CD4-positive, alpha-beta T cell (primary cell): Measurements from ENCODE around the gene PHLDA2. TPM values are rescaled to one million over a fixed set of nuclear protein-coding genes. Genes with fewer than 3 reads are reported as not detected.

Experiments used
- ATAC-seq: fragments of 200-7000 bp; cut with Tn5 transposase; one replicate; pipeline ENCODE4 v1.10.0; 2022; ENCODE audit warnings: mild to moderate bottlenecking; ENCODE audit not compliant: poor library complexity
- CTCF ChIA-PET: fragments of 350-600 bp; sonication (Branson Sonifier 250); formaldehyde crosslinking; loops from one replicate; lab custom pipeline; 2021; ENCODE audit warnings: antibody characterized with exemption, inconsistent platforms; lab: Charles Lee
- POLR2A ChIA-PET: fragments of 350-600 bp; sonication (Branson Sonifier 250); formaldehyde crosslinking; loops from one replicate; lab custom pipeline; 2021; ENCODE audit warnings: antibody characterized with exemption, inconsistent platforms; lab: Charles Lee
- DNase-seq, 14 experiments: peaks; one replicate each; pipeline ENCODE4 v3.0.0-alpha.2; 2013 to 2020; ENCODE audit warnings: mixed read lengths in 2 of 14
- H3K27ac ChIP-seq, 2 donors: one replicate each; pipeline versions ENCODE4 v1.5.1 to v1.7.0; 2013; ENCODE audit warnings: low read length in 2 of 2, low read depth in 1 of 2, mild to moderate bottlenecking in 1 of 2
- H3K27me3 ChIP-seq, 2 experiments: 1 replicate in 1 of 2; 2 replicates in 1 of 2; pipeline versions ENCODE4 v1.6.1 to v1.7.0; 2013; ENCODE audit warnings: low read length in 2 of 2, control low read depth in 1 of 2, mild to moderate bottlenecking in 1 of 2, moderate library complexity in 1 of 2; ENCODE audit not compliant: insufficient read depth in 2 of 2, control insufficient read depth in 1 of 2
- H3K36me3 ChIP-seq: one replicate; pipeline ENCODE4 v1.6.1; 2013; ENCODE audit warnings: low read length, control low read depth; ENCODE audit not compliant: insufficient read depth
- H3K4me1 ChIP-seq: one replicate; pipeline ENCODE4 v1.6.1; 2013; ENCODE audit warnings: low read length, control low read depth; ENCODE audit not compliant: insufficient read depth
- H3K4me3 ChIP-seq: one replicate; pipeline ENCODE4 v1.5.1; 2013; ENCODE audit warnings: mild to moderate bottlenecking, low read length, moderate library complexity
- H3K9me3 ChIP-seq, 2 experiments: 1 replicate in 1 of 2; 2 replicates in 1 of 2; pipeline versions ENCODE4 v1.6.1 to v1.7.0; 2013; ENCODE audit warnings: low read length in 2 of 2, mild to moderate bottlenecking in 2 of 2, control low read depth in 1 of 2, moderate library complexity in 1 of 2; ENCODE audit not compliant: control insufficient read depth in 1 of 2, insufficient read depth in 1 of 2
- H3K27ac Mint-ChIP-seq: one replicate; pipeline ENCODE4 v1.8.0; 2020; ENCODE audit warnings: mixed read lengths
- H3K27me3 Mint-ChIP-seq: one replicate; pipeline ENCODE4 v1.8.0; 2021; ENCODE audit warnings: mixed read lengths
- H3K36me3 Mint-ChIP-seq: one replicate; pipeline ENCODE4 v1.8.0; 2021; ENCODE audit warnings: low read depth, mixed read lengths
- H3K4me1 Mint-ChIP-seq: one replicate; pipeline ENCODE4 v1.8.0; 2021; ENCODE audit warnings: low read depth, mixed read lengths
- H3K4me3 Mint-ChIP-seq: one replicate; pipeline ENCODE4 v1.8.0; 2020; ENCODE audit warnings: mild to moderate bottlenecking, mixed read lengths
- H3K9me3 Mint-ChIP-seq: one replicate; pipeline ENCODE4 v1.8.0; 2020; ENCODE audit warnings: mixed read lengths
- intact Hi-C, 2 experiments: fragments of 100-400 bp; cut with DNase I in 1 of 2; cut with micrococcal nuclease in 1 of 2; formaldehyde crosslinking; loops; one replicate each; pipeline versions ENCODE4 v1.15.1 to v1.9.0; 2023 to 2025; cut with DNase I, micrococcal nuclease
- total RNA-seq, 174 experiments: library from RNA in 2 of 174; stranded (reverse) in 2 of 174; gene quantifications; one replicate each; pipeline ENCODE4 v1.2.3 and lab custom pipeline; 2021 to 2026
- TF ChIP-seq, protein P1 (sequence below): fragments of 200-600 bp; IDR thresholded peaks from one replicate; pipeline ENCODE4 v1.8.0; 2022; ENCODE audit warnings: antibody characterized with exemption, mild to moderate bottlenecking

The PHLDA2 gene
- total RNA-seq, 2 experiments from 2014 or later, result 1.1 to 1.3 TPM

DNA sequence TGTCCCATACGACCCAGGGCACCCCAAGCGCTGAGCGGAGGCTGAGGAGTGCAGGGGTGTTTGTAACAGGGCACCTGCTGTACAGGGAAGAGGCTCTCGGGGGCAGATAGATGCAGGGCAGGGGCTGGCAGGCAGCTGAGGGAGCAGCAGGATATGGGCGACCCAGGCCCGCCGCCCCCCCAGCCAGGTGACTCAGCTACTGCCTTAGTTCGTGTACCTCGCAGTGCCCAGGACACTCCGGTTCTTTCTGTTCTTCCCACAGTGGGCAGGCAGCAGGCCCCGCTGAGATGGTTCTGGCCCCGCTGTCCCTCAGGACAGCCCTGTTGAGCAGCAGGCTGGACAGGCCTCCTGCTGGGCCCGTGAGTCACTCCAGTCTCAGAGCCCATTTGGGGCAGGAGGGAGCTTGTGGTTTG is 16.2 kb downstream of the PHLDA2 start:
- intact Hi-C loops, result no loop called here
- Histone ChIP-seq H3K9me3 (no peaks in the 10 kb centered on the region), H3K36me3 (no peaks in the 10 kb centered on the region), H3K4me1 (peaks cover 17% of the 10 kb centered on the region), H3K27ac (no peak overlapping the region), H3K27me3 (no peaks in the 10 kb centered on the region), H3K4me3 (no peak overlapping the region)
- no peaks in the 10 kb centered on the region for H3K9me3 Mint-ChIP-seq
- no peaks in the 10 kb centered on the region for H3K27me3 Mint-ChIP-seq
- H3K4me1 Mint-ChIP-seq, result peaks cover 12% of the 10 kb centered on the region
- H3K4me3 Mint-ChIP-seq, result no peak overlapping the region
- no peaks in the 10 kb centered on the region for H3K36me3 Mint-ChIP-seq
- ATAC-seq, result no peak
- no peak overlapping the region for H3K27ac Mint-ChIP-seq
- POLR2A ChIA-PET, result no interaction called here
- DNase-seq, result no peak
- CTCF ChIA-PET, result interaction anchor here (1.1 kb wide), 1 partner anchor 21 kb away, joined by 4 read pairs; no protein-coding TSS in a partner anchor
- TF ChIP-seq, protein P1, sequence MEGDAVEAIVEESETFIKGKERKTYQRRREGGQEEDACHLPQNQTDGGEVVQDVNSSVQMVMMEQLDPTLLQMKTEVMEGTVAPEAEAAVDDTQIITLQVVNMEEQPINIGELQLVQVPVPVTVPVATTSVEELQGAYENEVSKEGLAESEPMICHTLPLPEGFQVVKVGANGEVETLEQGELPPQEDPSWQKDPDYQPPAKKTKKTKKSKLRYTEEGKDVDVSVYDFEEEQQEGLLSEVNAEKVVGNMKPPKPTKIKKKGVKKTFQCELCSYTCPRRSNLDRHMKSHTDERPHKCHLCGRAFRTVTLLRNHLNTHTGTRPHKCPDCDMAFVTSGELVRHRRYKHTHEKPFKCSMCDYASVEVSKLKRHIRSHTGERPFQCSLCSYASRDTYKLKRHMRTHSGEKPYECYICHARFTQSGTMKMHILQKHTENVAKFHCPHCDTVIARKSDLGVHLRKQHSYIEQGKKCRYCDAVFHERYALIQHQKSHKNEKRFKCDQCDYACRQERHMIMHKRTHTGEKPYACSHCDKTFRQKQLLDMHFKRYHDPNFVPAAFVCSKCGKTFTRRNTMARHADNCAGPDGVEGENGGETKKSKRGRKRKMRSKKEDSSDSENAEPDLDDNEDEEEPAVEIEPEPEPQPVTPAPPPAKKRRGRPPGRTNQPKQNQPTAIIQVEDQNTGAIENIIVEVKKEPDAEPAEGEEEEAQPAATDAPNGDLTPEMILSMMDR, result no peak

DNA sequence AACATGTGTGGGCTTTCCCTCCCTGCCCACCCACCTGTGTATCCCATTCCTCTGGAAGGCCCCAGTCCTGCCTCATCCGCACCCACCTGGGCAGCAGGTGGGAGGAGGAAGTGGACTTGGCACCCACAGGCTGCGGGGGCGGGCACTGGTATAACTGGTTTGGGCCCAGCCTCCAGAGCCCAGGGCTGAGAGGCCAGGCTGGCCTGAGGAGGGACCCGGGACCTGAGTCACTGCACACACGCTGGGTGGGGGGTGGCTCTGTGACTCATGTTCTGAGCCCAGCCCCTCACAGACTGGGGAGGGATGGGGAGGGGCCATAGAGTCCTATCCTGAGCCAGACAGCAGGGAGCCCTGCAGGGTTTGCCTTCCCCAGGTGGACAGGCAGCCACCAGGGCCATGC is 16.7 kb downstream of the PHLDA2 start:
- Mint-ChIP-seq H3K4me1 (peaks cover 12% of the 10 kb centered on the region), H3K9me3 (no peaks in the 10 kb centered on the region), H3K27ac (no peak overlapping the region), H3K27me3 (no peaks in the 10 kb centered on the region), H3K4me3 (no peak overlapping the region), H3K36me3 (no peaks in the 10 kb centered on the region)
- Histone ChIP-seq H3K4me3 (no peak overlapping the region), H3K4me1 (peaks cover 17% of the 10 kb centered on the region), H3K27ac (no peak overlapping the region), H3K27me3 (no peaks in the 10 kb centered on the region), H3K9me3 (no peaks in the 10 kb centered on the region), H3K36me3 (no peaks in the 10 kb centered on the region)
- ChIA-PET POLR2A (no interaction called here), CTCF (no interaction called here)
- intact Hi-C loops, result no loop called here
- TF ChIP-seq, protein P1, result no peak
- ATAC-seq (no peak), DNase-seq (peak in 3 of 14 experiments; percentile 31 to 51 (median 38))

DNA sequence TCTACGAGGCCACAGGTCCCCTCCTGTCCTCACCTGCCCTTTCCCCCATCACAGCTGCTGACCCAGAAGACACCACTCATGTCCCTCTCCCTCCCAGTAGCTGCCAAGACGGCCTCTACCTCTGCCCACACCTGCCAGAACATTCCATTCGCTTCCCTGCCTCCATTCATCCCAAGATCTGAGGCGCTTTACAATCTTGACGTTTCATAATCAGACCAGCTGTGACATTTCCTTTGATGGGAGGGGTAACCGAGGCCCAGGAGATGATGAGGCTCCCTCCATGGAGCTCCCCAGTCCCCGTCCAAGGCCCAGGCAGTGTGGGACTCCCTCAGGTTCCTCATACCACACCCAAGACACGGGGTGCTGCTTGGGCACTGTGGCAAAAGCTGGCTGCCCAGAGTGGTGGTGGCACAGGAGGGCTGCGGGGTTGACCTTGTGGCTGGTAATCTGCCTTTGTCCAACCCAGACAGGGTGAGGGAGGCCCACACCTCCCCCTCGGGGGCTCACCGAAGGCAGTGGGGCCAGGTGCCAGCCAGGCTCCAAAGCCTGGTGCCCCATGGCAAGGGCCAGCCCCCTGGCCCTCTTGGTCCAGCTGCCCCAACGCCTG is 17.3 kb downstream of the PHLDA2 start:
- intact Hi-C loops, result no loop called here
- Histone ChIP-seq H3K9me3 (no peaks in the 10 kb centered on the region), H3K27ac (no peak overlapping the region), H3K36me3 (no peaks in the 10 kb centered on the region), H3K27me3 (no peaks in the 10 kb centered on the region), H3K4me3 (no peak overlapping the region), H3K4me1 (peaks cover 17% of the 10 kb centered on the region)
- H3K36me3 Mint-ChIP-seq, result no peaks in the 10 kb centered on the region
- H3K27me3 Mint-ChIP-seq, result no peaks in the 10 kb centered on the region
- no peaks in the 10 kb centered on the region for H3K9me3 Mint-ChIP-seq
- POLR2A ChIA-PET, result no interaction called here
- H3K4me3 Mint-ChIP-seq, result no peak overlapping the region
- CTCF ChIA-PET, result no interaction called here
- no peak for ATAC-seq
- DNase-seq, result no peak
- TF ChIP-seq, protein P1, result no peak
- peaks cover 12% of the 10 kb centered on the region for H3K4me1 Mint-ChIP-seq
- no peak overlapping the region for H3K27ac Mint-ChIP-seq
